NCI-H1436 treated with DMSO at 0.1 percent for 48 hours (cell line): ENCODE measurements around the gene SLC6A18.

Source experiments
- DNase-seq: peaks from one replicate; lab custom pipeline; 2025; lab: John Stamatoyannopoulos, UW

SLC6A18 gene

GRCh38 chr5:1186351-1187233 lies 38.6 kb upstream of the SLC6A18 start:
- no peak for DNase-seq

- no peak for DNase-seq
Measured at GRCh38 chr5:1187234-1187949, 37.8 kb upstream of the SLC6A18 start.

- no peak for DNase-seq
Measured at GRCh38 chr5:1187950-1188334, 37.2 kb upstream of the SLC6A18 start.

- DNase-seq: no peak
Measured at GRCh38 chr5:1188464-1188863, 36.7 kb upstream of the SLC6A18 start.

- no peak for DNase-seq
Measured at GRCh38 chr5:1189269-1189668, 35.9 kb upstream of the SLC6A18 start.

GRCh38 chr5:1190278-1190677 lies 34.9 kb upstream of the SLC6A18 start:
- no peak for DNase-seq

GRCh38 chr5:1190837-1191239 lies 34.3 kb upstream of the SLC6A18 start:
- DNase-seq: no peak

GRCh38 chr5:1192971-1193590 lies 32.1 kb upstream of the SLC6A18 start:
- DNase-seq: no peak

GRCh38 chr5:1193591-1193985 lies 31.6 kb upstream of the SLC6A18 start:
- no peak for DNase-seq

GRCh38 chr5:1194378-1194777 lies 30.8 kb upstream of the SLC6A18 start:
- no peak for DNase-seq

GRCh38 chr5:1195439-1195838 lies 29.7 kb upstream of the SLC6A18 start:
- DNase-seq: no peak

- DNase-seq: no peak
Measured at GRCh38 chr5:1195916-1196315, 29.3 kb upstream of the SLC6A18 start.

GRCh38 chr5:1196562-1196961 lies 28.6 kb upstream of the SLC6A18 start:
- DNase-seq: no peak

GRCh38 chr5:1197876-1198666 lies 27.1 kb upstream of the SLC6A18 start:
- no peak for DNase-seq

- DNase-seq: no peak
Measured at GRCh38 chr5:1199340-1199648, 25.9 kb upstream of the SLC6A18 start.

- DNase-seq: no peak
Measured at GRCh38 chr5:1199649-1200494, 25.3 kb upstream of the SLC6A18 start.

GRCh38 chr5:1200495-1201326 lies 24.5 kb upstream of the SLC6A18 start:
- DNase-seq: no peak

- no peak for DNase-seq
Measured at GRCh38 chr5:1201327-1202025, 23.7 kb upstream of the SLC6A18 start, which contains the start of gene SLC6A19. Gene SLC6A19, plus strand, starts transcription at chr5:1201595. Its CDS starts 56 bp downstream, at chr5:1201651.

GRCh38 chr5:1202026-1202797 lies 23.0 kb upstream of the SLC6A18 start:
- no peak for DNase-seq
